Stimulated activated CD8-positive, alpha-beta memory T cell treated with anti-CD3 and anti-CD28 coated beads, Interleukin-4, amount 100 ng/mL, for 1 hour (primary cell): ENCODE results near the gene DOCK8.

Experiments
- DNase-seq, 2 donors: peaks; one replicate each; pipeline ENCODE4 v3.0.0-alpha.2; 2020; ENCODE audit warnings: low read depth in 2 of 2, low spot score in 1 of 2

DOCK8 gene

DNA sequence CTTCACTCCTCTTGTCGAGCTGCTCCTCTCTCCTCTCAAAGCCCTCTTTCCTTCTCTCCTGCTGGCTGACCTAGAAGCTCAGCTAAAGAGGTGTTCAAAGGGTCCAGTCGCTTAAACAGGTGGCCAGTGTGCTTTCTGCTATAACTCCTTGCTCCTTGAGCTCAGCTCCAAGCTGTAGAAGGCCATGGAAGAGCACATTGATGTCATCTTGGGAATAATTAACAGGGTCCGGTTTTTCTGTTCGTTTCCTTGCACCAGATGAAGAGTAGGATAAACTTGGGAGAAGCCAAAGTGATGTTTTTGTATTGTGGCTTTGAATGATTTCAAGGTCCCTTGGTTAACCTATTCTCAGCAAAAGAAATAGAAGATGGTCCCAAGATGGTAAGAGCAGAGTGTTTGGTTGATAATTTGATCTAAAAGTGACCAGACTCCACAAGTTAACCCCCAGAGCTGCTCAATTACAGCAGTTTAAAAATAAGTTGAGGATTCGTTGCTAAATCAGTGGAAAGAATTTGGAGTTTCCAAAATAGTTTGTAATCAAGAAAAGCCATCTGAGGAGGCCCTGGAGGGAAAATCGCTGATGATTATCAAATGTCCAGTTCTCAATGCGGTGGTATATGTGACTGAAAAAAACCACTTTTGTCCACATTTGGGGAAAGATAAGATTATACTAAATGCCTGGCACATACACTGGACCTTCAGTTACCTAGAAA lies 148.1 kb downstream of the DOCK8 start:
- DNase-seq = no peak

DNA sequence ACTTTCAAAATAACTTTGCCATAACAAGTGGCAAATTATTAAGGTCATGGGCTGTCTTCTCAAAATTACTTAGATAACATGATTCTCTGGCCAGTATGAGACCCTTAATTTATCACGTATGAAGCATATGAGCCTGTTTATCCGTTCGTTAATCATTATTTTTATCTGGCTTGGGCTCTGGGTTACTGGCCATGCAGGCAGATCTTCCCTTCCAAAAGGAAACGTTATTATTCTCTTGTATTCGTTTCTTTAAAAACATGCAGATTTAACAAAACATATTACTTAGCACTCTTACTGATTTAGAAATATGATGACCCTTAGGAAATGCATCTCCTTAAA lies 148.6 kb downstream of the DOCK8 start:
- no peak for DNase-seq

GRCh38 chr9:365436-365835 lies 150.8 kb downstream of the DOCK8 start:
- DNase-seq = no peak

- no peak for DNase-seq
Measured at GRCh38 chr9:366620-367019, 152.0 kb downstream of the DOCK8 start.

DNA sequence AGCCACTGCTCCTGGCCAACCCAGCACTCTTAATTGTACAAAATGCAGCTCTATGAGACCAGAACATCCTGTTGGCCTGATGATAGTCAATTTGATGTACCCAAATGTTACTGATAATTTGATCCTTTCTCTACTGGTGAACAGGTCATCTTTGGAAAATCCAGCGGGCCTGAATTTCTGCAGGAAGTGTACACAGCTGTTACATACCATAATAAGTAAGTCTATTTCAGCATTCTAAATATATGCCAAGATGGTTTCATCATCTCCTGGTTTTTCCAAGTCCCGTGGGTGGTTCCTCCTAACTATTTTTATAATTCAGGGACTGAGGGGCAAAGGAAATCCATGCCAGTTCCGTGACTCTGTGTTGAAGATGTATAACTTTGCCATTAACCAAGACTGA lies 155.4 kb downstream of the DOCK8 start:
- DNase-seq = no peak

DNA sequence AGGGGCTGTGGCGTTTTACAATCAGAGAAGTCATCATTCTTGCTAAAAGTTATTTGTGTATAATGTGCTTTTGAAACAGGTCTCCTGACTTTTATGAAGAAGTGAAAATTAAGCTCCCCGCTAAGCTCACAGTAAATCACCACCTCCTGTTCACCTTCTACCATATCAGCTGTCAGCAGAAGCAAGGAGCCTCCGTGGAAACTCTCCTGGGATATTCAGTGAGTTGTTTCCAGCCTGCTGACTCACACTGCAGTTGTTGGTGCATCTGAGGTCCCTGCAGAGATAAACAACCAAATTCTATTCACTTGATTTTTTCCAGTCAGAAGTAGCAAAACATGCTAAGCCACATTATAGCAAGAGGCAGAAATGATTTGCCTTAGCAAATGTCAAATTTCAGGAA lies 156.7 kb downstream of the DOCK8 start:
- DNase-seq = no peak

- no peak for DNase-seq
Measured at GRCh38 chr9:372128-372527, 157.5 kb downstream of the DOCK8 start.

GRCh38 chr9:373759-374206 lies 159.1 kb downstream of the DOCK8 start:
- no peak for DNase-seq

GRCh38 chr9:374736-375135 lies 160.1 kb downstream of the DOCK8 start:
- DNase-seq = no peak

DNA sequence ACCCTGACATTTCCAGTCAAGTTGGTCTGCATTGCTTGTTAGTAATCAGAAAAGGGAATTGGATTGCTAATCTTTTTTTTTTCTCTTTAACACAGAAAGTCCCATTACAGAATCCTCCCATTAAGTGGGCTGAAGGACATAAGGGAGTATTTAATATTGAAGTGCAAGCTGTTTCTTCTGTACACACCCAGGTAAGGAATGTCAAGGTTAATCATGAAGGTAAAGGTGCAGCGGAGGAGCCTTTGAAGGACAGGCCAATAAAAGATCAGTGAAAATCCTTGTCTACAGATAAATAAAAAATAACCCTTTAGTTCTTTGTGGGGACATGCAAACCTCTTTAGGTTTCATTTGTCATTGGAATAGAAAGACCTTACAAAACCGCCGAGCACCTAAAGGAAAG lies 161.4 kb downstream of the DOCK8 start:
- no peak for DNase-seq

DNA sequence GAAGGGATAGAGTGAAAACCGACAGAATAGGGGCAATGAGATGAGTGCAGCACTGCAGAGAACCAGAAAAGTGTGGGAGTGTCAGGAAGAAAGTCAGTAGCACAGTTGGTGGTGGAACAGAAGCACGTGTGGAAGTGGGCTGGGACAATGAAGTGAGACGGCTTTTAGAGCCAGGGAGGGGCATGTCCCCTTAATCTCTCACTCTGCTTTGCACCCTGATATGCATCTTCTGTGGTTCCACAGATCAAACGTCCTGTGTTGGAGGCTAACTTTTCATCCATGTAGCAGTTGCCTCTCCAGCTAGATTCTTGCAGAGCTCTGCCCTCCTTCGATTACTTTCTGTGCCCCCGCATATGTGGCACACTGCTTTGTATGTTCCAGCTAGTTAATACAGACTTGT lies 163.6 kb downstream of the DOCK8 start:
- DNase-seq = no peak

DNA sequence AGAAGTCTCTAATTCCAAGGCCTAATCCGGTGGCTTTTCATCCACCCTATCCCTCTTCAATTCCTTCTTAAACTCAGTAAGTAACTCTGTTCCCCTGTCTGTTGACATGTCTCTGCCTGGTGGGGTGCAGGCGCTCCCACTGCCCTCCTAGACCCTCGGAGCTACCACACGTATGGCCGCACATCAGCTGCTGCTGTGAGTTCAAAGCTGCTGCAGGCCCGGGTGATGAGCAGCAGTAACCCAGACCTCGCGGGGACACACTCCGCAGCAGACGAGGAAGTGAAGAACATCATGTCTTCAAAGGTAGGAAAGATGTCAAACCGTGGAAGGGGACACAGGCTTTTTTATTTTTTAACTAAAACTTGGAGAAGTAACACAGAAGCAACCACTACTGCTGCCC lies 167.7 kb downstream of the DOCK8 start:
- DNase-seq = no peak

GRCh38 chr9:385818-386398 lies 171.2 kb downstream of the DOCK8 start:
- DNase-seq = no peak

GRCh38 chr9:389159-389558 lies 174.5 kb downstream of the DOCK8 start:
- DNase-seq = no peak

- DNase-seq = no peak
Measured at GRCh38 chr9:389758-390157, 175.1 kb downstream of the DOCK8 start.

DNA sequence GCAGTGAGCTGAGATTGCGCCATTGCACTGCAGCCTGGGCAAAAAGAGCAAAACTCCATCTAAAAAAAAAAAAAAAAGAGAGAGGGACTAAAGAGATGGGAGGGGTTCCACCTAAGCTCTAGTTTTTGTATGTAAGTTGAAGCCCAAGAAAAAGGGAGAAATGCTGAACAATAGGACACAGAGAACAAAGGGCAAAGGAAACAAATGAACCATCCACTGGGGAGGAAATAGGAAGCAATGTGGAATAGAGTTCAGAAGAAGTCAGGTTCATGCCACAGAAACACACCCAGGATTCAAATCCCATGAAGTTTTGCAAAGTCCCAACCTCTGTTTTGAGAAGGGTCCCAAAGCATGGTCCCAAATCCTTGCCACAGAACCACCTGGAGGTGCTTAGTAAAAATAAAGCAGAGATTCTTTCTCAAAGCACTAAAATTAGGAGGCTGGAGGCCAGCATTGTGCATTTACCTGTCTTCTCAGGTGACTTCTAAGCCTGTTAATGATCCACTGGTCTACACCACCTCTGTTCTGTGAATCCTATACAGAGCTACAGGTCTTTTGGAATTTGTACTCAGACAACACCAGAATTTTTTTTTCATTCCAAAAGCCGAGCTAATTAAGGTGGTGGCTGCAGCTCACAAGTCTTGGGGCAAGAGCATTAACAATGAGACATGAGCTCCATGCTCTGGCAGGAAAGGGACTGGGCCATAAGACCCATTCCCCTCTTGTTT lies 177.6 kb downstream of the DOCK8 start:
- no peak for DNase-seq

DNA sequence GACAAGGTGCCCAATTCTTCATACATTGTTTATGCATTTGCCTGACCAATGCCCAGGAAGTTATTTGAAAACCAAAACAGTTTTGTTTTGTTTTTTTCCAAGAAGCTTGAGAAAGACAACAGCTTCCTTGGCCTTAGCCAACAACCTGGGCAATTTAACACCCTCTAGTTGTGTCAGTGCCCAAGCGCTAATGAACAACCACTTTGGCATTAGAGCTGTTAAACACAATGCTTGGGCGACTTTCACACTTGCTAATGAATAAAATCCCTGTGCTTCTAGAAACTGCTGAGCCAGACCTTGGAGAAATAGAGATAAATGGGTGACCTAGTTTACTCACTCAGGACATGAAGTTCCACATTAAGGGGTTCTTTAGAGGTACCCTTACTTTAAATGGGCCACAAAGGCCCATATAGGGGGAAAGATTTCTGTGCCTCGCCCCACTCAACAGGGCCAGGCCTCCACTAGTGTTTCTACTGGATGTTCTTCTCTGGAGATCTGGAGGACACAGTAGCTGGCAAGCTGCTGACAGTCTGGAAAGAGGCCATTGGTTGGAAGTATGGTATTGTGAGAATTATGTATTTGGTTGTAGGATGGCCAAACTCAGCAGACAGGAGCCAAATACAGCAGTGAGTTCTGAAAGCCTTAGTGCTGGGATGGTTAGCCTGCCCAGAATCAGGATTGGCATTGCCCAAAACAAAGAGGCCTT lies 179.8 kb downstream of the DOCK8 start:
- no peak for DNase-seq

- no peak for DNase-seq
Measured at GRCh38 chr9:396396-396795, 181.7 kb downstream of the DOCK8 start.

- DNase-seq = no peak
Measured at GRCh38 chr9:398085-398484, 183.4 kb downstream of the DOCK8 start.

- DNase-seq = no peak
Measured at GRCh38 chr9:401223-401622, 186.6 kb downstream of the DOCK8 start.

- no peak for DNase-seq
Measured at GRCh38 chr9:404234-404633, 189.6 kb downstream of the DOCK8 start.

- DNase-seq = no peak
Measured at GRCh38 chr9:405341-405740, 190.7 kb downstream of the DOCK8 start.
